Liver (tissue), 9 donors: ENCODE results near the gene ARL6IP4. TPM values are rescaled to one million over a fixed set of nuclear protein-coding genes. Genes with fewer than 3 reads are reported as not detected.

Source experiments
- DNase-seq: peaks from one replicate; pipeline ENCODE4 v3.0.0-alpha.2; 2017; ENCODE audit warnings: low spot score
- H3K27ac ChIP-seq, 2 donors: one replicate each; pipeline ENCODE4 v1.7.0; 2013; ENCODE audit warnings: inconsistent platforms in 2 of 2, low read length in 2 of 2, control low read depth in 1 of 2, low read depth in 1 of 2, mild to moderate bottlenecking in 1 of 2
- H3K27me3 ChIP-seq, 4 donors: one replicate each; pipeline versions ENCODE4 v1.6.1 to v1.7.0; 2013; ENCODE audit warnings: low read length in 3 of 4, inconsistent platforms in 1 of 4, mild to moderate bottlenecking in 1 of 4, moderate library complexity in 1 of 4; ENCODE audit not compliant: control insufficient read depth in 4 of 4, insufficient read depth in 4 of 4
- H3K36me3 ChIP-seq, 4 donors: one replicate each; pipeline versions ENCODE4 v1.6.1 to v1.7.0; 2013; ENCODE audit warnings: low read length in 3 of 4, mild to moderate bottlenecking in 3 of 4, low read depth in 1 of 4, moderate library complexity in 1 of 4; ENCODE audit not compliant: control insufficient read depth in 4 of 4, insufficient read depth in 3 of 4
- H3K4me1 ChIP-seq, 4 donors: one replicate each; pipeline versions ENCODE4 v1.6.1 to v1.7.0; 2013; ENCODE audit warnings: low read length in 3 of 4, mild to moderate bottlenecking in 3 of 4, moderate library complexity in 1 of 4; ENCODE audit not compliant: control insufficient read depth in 4 of 4, insufficient read depth in 4 of 4
- H3K4me3 ChIP-seq, 3 donors: one replicate each; pipeline versions ENCODE4 v1.6.1 to v1.7.0; 2013; ENCODE audit warnings: low read length in 3 of 3, control low read depth in 1 of 3, low read depth in 1 of 3, mild to moderate bottlenecking in 1 of 3
- H3K9ac ChIP-seq, 2 donors: one replicate each; pipeline ENCODE4 v1.7.0; 2013; ENCODE audit warnings: low read length in 2 of 2, mild to moderate bottlenecking in 2 of 2, moderate library complexity in 2 of 2, control low read depth in 1 of 2, low read depth in 1 of 2
- H3K9me3 ChIP-seq, 4 donors: one replicate each; pipeline versions ENCODE4 v1.6.1 to v1.7.0; 2013; ENCODE audit warnings: low read length in 3 of 4; ENCODE audit not compliant: control insufficient read depth in 4 of 4
- EGR1 ChIP-seq, 2 donors: IDR thresholded peaks; 2 replicates each; pipeline ENCODE4 v1.6.1; 2016 to 2018; ENCODE audit warnings: antibody characterized with exemption in 2 of 2, low read depth in 2 of 2
- FOXA1 ChIP-seq: IDR thresholded peaks from 2 replicates; pipeline ENCODE4 v1.6.1; 2016; ENCODE audit warnings: antibody characterized with exemption
- FOXA2 ChIP-seq: IDR thresholded peaks from 2 replicates; pipeline ENCODE4 v1.6.1; 2016; ENCODE audit warnings: antibody characterized with exemption
- GABPA ChIP-seq, 2 donors: IDR thresholded peaks in 1 of 2; conservative IDR thresholded peaks in 1 of 2; 2 replicates each; pipeline ENCODE4 v1.6.1; 2016; ENCODE audit warnings: antibody characterized with exemption in 2 of 2, mild to moderate bottlenecking in 1 of 2, moderate library complexity in 1 of 2
- HNF4A ChIP-seq, 2 donors: conservative IDR thresholded peaks; 2 replicates each; pipeline ENCODE4 v1.6.1; 2016; ENCODE audit warnings: antibody characterized with exemption in 2 of 2, mild to moderate bottlenecking in 2 of 2
- HNF4G ChIP-seq: IDR thresholded peaks from 2 replicates; pipeline ENCODE4 v1.6.1; 2016; ENCODE audit warnings: antibody characterized with exemption
- JUND ChIP-seq, 2 donors: IDR thresholded peaks; 2 replicates each; pipeline ENCODE4 v1.6.1; 2016; ENCODE audit warnings: antibody characterized with exemption in 2 of 2
- MAX ChIP-seq: IDR thresholded peaks from 2 replicates; pipeline ENCODE4 v1.6.1; 2016; ENCODE audit warnings: antibody characterized with exemption
- NR2F2 ChIP-seq: IDR thresholded peaks from 2 replicates; pipeline ENCODE4 v1.6.1; 2016; ENCODE audit warnings: antibody characterized with exemption
- RAD21 ChIP-seq, 2 donors: IDR thresholded peaks; 2 replicates each; pipeline ENCODE4 v1.6.1; 2016; ENCODE audit warnings: antibody characterized with exemption in 2 of 2, mild to moderate bottlenecking in 2 of 2
- RXRA ChIP-seq, 2 donors: IDR thresholded peaks; 2 replicates each; pipeline ENCODE4 v1.6.1; 2017 to 2018; ENCODE audit warnings: antibody characterized with exemption in 2 of 2, mild to moderate bottlenecking in 1 of 2
- SP1 ChIP-seq: IDR thresholded peaks from 2 replicates; pipeline ENCODE4 v1.6.1; 2018; ENCODE audit warnings: antibody characterized with exemption, mild to moderate bottlenecking
- TAF1 ChIP-seq: conservative IDR thresholded peaks from 2 replicates; pipeline ENCODE4 v1.6.1; 2016; ENCODE audit warnings: antibody characterized with exemption, mild to moderate bottlenecking
- YY1 ChIP-seq: IDR thresholded peaks from 2 replicates; pipeline ENCODE4 v1.6.1; 2016; ENCODE audit warnings: antibody characterized with exemption, mild to moderate bottlenecking
- ZBTB33 ChIP-seq: IDR thresholded peaks from 2 replicates; pipeline ENCODE4 v1.6.1; 2016; ENCODE audit warnings: antibody characterized with exemption
- WGBS: extraction: QIAGEN DNeasy Blood & Tissue Kit; methylation state at CpG from one replicate; pipeline ENCODE4 v1.1.7; 2013; 5-methylcytosine and 5-hydroxymethylcytosine counted together
- polyA plus RNA-seq, 2 donors: library from polyadenylated mRNA; stranded (reverse) in 1 of 2; unstranded in 1 of 2; fragments of 200-250 nt in 1 of 2; fragments of >200 nt in 1 of 2; fragmentation: Nextera tagmentation in 1 of 2; extraction: Ambion mirVana in 1 of 2; gene quantifications; one replicate each; pipeline versions ENCODE4 v1.2.1 to v1.2.3, GENCODE V29; 2013 to 2015
- total RNA-seq, 2 donors: library from RNA; depleted of rRNA; stranded (reverse); fragments of >200 nt; gene quantifications; one replicate each; pipeline ENCODE4 v1.2.3, GENCODE V29; 2014
- TF ChIP-seq, protein P1 (sequence below): IDR thresholded peaks from 2 replicates; pipeline ENCODE4 v1.6.1; 2016; ENCODE audit warnings: antibody characterized with exemption, mild to moderate bottlenecking
- TF ChIP-seq, protein P2 (sequence below): fragments of 150-350 bp; IDR thresholded peaks from 2 replicates; pipeline ENCODE4 v1.5.1; 2017; ENCODE audit warnings: improper control_type of control experiment, low read depth, low read length; ENCODE audit not compliant: missing input control
- TF ChIP-seq, protein P3 (sequence below): IDR thresholded peaks from 2 replicates; pipeline ENCODE4 v1.6.1; 2016; ENCODE audit warnings: antibody characterized with exemption
- donor health status: healthy.
- donor health status: healthy.
- donor health status: healthy.
- donor health status: healthy.
- donor health status: healthy.

Gene ARL6IP4
- total and polyA plus RNA-seq, 4 donors, result 59.2 to 187 (median 121) TPM

DNA sequence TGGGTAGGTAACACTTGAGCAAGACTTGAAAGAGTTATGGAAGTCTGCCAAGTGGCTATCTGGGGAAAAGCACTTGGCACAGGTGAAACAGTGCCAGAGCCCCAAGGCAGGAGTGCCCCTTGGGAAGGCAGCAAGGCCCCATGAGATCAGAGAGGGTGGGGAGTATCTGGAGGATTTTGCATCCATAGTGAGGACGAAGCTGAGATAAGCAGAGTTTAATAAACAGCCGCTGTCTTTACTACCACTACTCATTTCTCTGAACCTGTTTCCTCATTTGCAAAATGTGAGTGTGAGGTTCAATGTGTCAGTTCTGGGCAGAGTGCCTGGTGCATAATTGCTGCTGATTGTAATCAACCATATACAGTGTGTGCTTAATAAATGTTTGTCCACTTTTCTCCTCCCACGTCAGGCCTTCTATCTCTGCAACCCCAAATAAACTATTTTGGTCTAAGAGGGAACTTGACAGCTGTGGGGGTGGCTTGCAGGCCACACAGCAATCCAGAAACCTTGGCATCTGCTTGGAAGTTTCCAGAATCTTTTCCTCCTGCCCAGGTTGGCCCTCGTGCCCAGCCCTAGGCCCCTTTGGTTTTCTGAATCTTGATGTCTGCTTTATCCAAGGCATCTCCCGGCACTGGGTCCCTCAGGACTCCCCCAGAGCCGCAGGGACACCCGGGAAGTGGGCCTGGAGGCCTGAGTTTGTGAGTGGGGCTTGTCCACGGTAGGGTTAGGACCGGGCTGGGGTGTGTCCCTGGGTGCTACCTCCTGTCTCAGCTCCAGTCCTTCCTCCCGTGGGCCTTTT is 18.8 kb upstream of the ARL6IP4 start:
- no peak overlapping the region for H3K4me3 ChIP-seq
- 85% methylated on average over 10 of the region's 10 CpGs for WGBS
- no peak for DNase-seq
- H3K9me3 ChIP-seq, result no peaks in the 10 kb centered on the region
- TF ChIP-seq RAD21 (IDR thresholded peaks at IDR 0.05), result no peak
- TF ChIP-seq JUND (IDR thresholded peaks at IDR 0.05), result no peak
- TF ChIP-seq HNF4A (conservative IDR thresholded peaks at IDR 0.05), result no peak
- no peak for TF ChIP-seq FOXA1
- no peak for TF ChIP-seq FOXA2
- no peak for TF ChIP-seq EGR1 (IDR thresholded peaks at IDR 0.05; ENCODE audit: low read depth in 2 of 2)
- no peak for TF ChIP-seq NR2F2
- TF ChIP-seq GABPA (IDR thresholded peaks at IDR 0.05 in 1 of 2, conservative IDR thresholded peaks at IDR 0.05 in 1 of 2), result no peak
- TF ChIP-seq TAF1, result no peak
- TF ChIP-seq HNF4G, result no peak
- H3K36me3 ChIP-seq, result peaks cover 0 to 1% (median 0%) of the 10 kb centered on the region in 4 donors
- H3K4me1 ChIP-seq, result peaks cover 3 to 10% (median 8%) of the 10 kb centered on the region in 4 donors
- H3K27me3 ChIP-seq, result no peaks in the 10 kb centered on the region
- H3K9ac ChIP-seq, result no peak overlapping the region
- no peak overlapping the region for H3K27ac ChIP-seq

DNA sequence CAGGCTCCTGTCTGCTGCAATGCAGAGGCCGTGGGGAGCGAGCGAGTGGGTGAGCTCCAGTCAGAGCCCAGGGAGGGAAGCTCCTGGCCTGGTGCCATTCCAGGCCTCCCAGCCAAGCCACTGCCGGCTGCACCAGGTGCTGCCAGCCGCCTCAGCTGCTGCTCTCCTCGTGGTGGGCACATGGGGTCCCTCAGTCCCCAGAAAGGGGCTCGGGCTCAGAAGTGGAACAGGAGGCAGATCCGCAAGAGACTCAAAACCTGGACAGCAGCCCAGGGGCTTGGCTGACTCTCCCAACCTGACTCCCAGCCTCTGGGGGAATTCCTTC is 16.6 kb upstream of the ARL6IP4 start:
- DNase-seq, result no peak
- Histone ChIP-seq H3K27ac (no peak overlapping the region), H3K9ac (no peak overlapping the region), H3K9me3 (no peaks in the 10 kb centered on the region), H3K27me3 (no peaks in the 10 kb centered on the region), H3K4me1 (peaks cover 3 to 10% (median 8%) of the 10 kb centered on the region in 4 donors), H3K36me3 (peaks cover 0 to 1% (median 0%) of the 10 kb centered on the region in 4 donors), H3K4me3 (no peak overlapping the region)
- 64% methylated on average over 8 of the region's 8 CpGs for WGBS
- TF ChIP-seq TAF1, result no peak
- TF ChIP-seq HNF4A (conservative IDR thresholded peaks at IDR 0.05), result no peak
- TF ChIP-seq MAX, result no peak
- TF ChIP-seq, protein P1, sequence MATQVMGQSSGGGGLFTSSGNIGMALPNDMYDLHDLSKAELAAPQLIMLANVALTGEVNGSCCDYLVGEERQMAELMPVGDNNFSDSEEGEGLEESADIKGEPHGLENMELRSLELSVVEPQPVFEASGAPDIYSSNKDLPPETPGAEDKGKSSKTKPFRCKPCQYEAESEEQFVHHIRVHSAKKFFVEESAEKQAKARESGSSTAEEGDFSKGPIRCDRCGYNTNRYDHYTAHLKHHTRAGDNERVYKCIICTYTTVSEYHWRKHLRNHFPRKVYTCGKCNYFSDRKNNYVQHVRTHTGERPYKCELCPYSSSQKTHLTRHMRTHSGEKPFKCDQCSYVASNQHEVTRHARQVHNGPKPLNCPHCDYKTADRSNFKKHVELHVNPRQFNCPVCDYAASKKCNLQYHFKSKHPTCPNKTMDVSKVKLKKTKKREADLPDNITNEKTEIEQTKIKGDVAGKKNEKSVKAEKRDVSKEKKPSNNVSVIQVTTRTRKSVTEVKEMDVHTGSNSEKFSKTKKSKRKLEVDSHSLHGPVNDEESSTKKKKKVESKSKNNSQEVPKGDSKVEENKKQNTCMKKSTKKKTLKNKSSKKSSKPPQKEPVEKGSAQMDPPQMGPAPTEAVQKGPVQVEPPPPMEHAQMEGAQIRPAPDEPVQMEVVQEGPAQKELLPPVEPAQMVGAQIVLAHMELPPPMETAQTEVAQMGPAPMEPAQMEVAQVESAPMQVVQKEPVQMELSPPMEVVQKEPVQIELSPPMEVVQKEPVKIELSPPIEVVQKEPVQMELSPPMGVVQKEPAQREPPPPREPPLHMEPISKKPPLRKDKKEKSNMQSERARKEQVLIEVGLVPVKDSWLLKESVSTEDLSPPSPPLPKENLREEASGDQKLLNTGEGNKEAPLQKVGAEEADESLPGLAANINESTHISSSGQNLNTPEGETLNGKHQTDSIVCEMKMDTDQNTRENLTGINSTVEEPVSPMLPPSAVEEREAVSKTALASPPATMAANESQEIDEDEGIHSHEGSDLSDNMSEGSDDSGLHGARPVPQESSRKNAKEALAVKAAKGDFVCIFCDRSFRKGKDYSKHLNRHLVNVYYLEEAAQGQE, result no peak
- no peak for TF ChIP-seq ZBTB33
- TF ChIP-seq FOXA2, result no peak
- no peak for TF ChIP-seq GABPA (IDR thresholded peaks at IDR 0.05 in 1 of 2, conservative IDR thresholded peaks at IDR 0.05 in 1 of 2)
- TF ChIP-seq, protein P2, sequence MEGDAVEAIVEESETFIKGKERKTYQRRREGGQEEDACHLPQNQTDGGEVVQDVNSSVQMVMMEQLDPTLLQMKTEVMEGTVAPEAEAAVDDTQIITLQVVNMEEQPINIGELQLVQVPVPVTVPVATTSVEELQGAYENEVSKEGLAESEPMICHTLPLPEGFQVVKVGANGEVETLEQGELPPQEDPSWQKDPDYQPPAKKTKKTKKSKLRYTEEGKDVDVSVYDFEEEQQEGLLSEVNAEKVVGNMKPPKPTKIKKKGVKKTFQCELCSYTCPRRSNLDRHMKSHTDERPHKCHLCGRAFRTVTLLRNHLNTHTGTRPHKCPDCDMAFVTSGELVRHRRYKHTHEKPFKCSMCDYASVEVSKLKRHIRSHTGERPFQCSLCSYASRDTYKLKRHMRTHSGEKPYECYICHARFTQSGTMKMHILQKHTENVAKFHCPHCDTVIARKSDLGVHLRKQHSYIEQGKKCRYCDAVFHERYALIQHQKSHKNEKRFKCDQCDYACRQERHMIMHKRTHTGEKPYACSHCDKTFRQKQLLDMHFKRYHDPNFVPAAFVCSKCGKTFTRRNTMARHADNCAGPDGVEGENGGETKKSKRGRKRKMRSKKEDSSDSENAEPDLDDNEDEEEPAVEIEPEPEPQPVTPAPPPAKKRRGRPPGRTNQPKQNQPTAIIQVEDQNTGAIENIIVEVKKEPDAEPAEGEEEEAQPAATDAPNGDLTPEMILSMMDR, result no peak
- TF ChIP-seq EGR1 (IDR thresholded peaks at IDR 0.05; ENCODE audit: low read depth in 2 of 2), result no peak
- no peak for TF ChIP-seq JUND (IDR thresholded peaks at IDR 0.05)
- no peak for TF ChIP-seq HNF4G
- no peak for TF ChIP-seq RXRA (IDR thresholded peaks at IDR 0.05)
- TF ChIP-seq SP1, result no peak
- TF ChIP-seq FOXA1, result no peak
- TF ChIP-seq, protein P3, sequence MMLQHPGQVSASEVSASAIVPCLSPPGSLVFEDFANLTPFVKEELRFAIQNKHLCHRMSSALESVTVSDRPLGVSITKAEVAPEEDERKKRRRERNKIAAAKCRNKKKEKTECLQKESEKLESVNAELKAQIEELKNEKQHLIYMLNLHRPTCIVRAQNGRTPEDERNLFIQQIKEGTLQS, result no peak
- TF ChIP-seq NR2F2, result no peak
- TF ChIP-seq YY1, result no peak
- no peak for TF ChIP-seq RAD21 (IDR thresholded peaks at IDR 0.05)
